HCT116 (cell line): ENCODE measurements around the gene ATRAID. TPM values are rescaled to one million over a fixed set of nuclear protein-coding genes. Genes with fewer than 3 reads are reported as not detected.
"Not testable (repeated sequence)": the region's sequence is repeated elsewhere in the genome, so short reads cannot be mapped to it uniquely, and the experiment has no call there.

Experiments
- ATAC-seq: fragments of 200-7000 bp; cut with Tn5 transposase; 2 replicates; pipeline ENCODE4 v1.9.1; 2020; ENCODE audit warnings: mild to moderate bottlenecking, moderate library complexity
- BruUV-seq: library from RNA; stranded (reverse); fragments of 400-500 nt; replicated peaks from 2 replicates; lab custom pipeline; 2021; lab: Mats Ljungman, UMichigan
- CTCF ChIA-PET: fragments of 300-600 bp; sonication (Branson Sonifier 250); formaldehyde crosslinking; loops from one replicate; lab custom pipeline; 2021; ENCODE audit warnings: antibody characterized with exemption; lab: Charles Lee
- POLR2A ChIA-PET: fragments of 300-600, 350-600 bp; sonication (Branson Sonifier 250); formaldehyde crosslinking; loops from one replicate; lab custom pipeline; 2021; ENCODE audit warnings: antibody characterized with exemption; lab: Charles Lee
- RAD21 ChIA-PET, 2 experiments: fragments of 300-600 bp; sonication (Branson Sonifier 250); formaldehyde crosslinking; loops; one replicate each; lab custom pipeline; 2023; ENCODE audit warnings: low total read pairs in 2 of 2; ENCODE audit not compliant: uncharacterized antibody in 2 of 2, unreplicated experiment in 2 of 2, low non-redundant PET in 1 of 2; lab: Charles Lee
- DNase-seq: peaks from one replicate; pipeline ENCODE4 v3.0.0-alpha.2; 2010; ENCODE audit warnings: low read depth, low spot score
- H2AFZ ChIP-seq: fragments of 200-600 bp; shearing (Covaris generic), sonication (generic); 2 replicates; pipeline ENCODE4 v1.6.1; 2017; ENCODE audit warnings: low read depth, mixed run types, mixed read lengths, antibody characterized with exemption, low read length; ENCODE audit not compliant: poor library complexity, severe bottlenecking
- H3K27ac ChIP-seq: 2 replicates; pipeline ENCODE4 v1.5.1; 2012; ENCODE audit warnings: low read depth, low read length
- H3K27me3 ChIP-seq: fragments of 200-600 bp; sonication (generic); 2 replicates; pipeline ENCODE4 v1.6.1; 2016; ENCODE audit warnings: mixed run types, low read length, mixed read lengths; ENCODE audit not compliant: insufficient read depth
- H3K36me3 ChIP-seq, 2 experiments: fragments of 200-500 bp in 1 of 2; fragments of 200-600 bp in 1 of 2; sonication (Bioruptor generic) in 1 of 2; sonication (generic) in 1 of 2; 2 replicates each; pipeline versions ENCODE4 v1.5.1 to v1.6.1; 2014 to 2016; ENCODE audit warnings: low read length in 2 of 2, inconsistent platforms in 1 of 2, mixed read lengths in 1 of 2, mixed run types in 1 of 2; ENCODE audit not compliant: insufficient read depth in 2 of 2, control insufficient read depth in 1 of 2
- H3K4me1 ChIP-seq, 2 experiments: fragments of 200-600 bp in 1 of 2; sonication (generic) in 1 of 2; 2 replicates each; pipeline versions ENCODE4 v1.5.1 to v1.6.1; 2012 to 2017; ENCODE audit warnings: low read length in 2 of 2, inconsistent platforms in 1 of 2, mild to moderate bottlenecking in 1 of 2, mixed read lengths in 1 of 2, mixed run types in 1 of 2, moderate library complexity in 1 of 2; ENCODE audit not compliant: insufficient read depth in 2 of 2, control insufficient read depth in 1 of 2
- H3K4me2 ChIP-seq: fragments of 200-600 bp; sonication (generic); 2 replicates; pipeline ENCODE4 v1.6.1; 2017; ENCODE audit warnings: mixed run types, low read length, mixed read lengths
- H3K4me3 ChIP-seq, 2 experiments: fragments of 200-600 bp in 1 of 2; sonication (generic) in 1 of 2; replicated peaks in 1 of 2; 2 replicates each; pipeline ENCODE4 v1.5.1; 2011 to 2016; ENCODE audit warnings: low read length in 2 of 2, control low read depth in 1 of 2, low read depth in 1 of 2, mild to moderate bottlenecking in 1 of 2, mixed read lengths in 1 of 2, mixed run types in 1 of 2
- H3K79me2 ChIP-seq: fragments of 200-600 bp; sonication (generic); 2 replicates; pipeline ENCODE4 v1.6.1; 2017; ENCODE audit warnings: mild to moderate bottlenecking, mixed run types, low read length, moderate library complexity, mixed read lengths; ENCODE audit not compliant: insufficient read depth
- H3K9ac ChIP-seq: fragments of 200-600 bp; sonication (generic); 2 replicates; pipeline ENCODE4 v1.6.1; 2016; ENCODE audit warnings: low read length, mixed read lengths
- H3K9me2 ChIP-seq: fragments of 200-600 bp; sonication (generic), shearing (Covaris generic); 2 replicates; pipeline ENCODE4 v1.6.1; 2017; ENCODE audit warnings: mixed run types, mild to moderate bottlenecking, moderate library complexity; ENCODE audit not compliant: insufficient read depth
- H3K9me3 ChIP-seq, 2 experiments: fragments of 200-500 bp in 1 of 2; fragments of 200-600 bp in 1 of 2; sonication (Bioruptor generic) in 1 of 2; sonication (generic) in 1 of 2; 2 replicates each; pipeline ENCODE4 v1.6.1; 2014 to 2017; ENCODE audit warnings: low read length in 2 of 2, mixed read lengths in 2 of 2, inconsistent platforms in 1 of 2, low read depth in 1 of 2, mild to moderate bottlenecking in 1 of 2, mixed run types in 1 of 2, moderate library complexity in 1 of 2; ENCODE audit not compliant: control insufficient read depth in 1 of 2, insufficient read depth in 1 of 2
- H4K20me1 ChIP-seq: fragments of 200-600 bp; sonication (generic), shearing (Covaris generic); 2 replicates; pipeline ENCODE4 v1.6.1; 2017; ENCODE audit warnings: mixed run types, mild to moderate bottlenecking, moderate library complexity; ENCODE audit not compliant: insufficient read depth
- ATF3 ChIP-seq: IDR thresholded peaks from 2 replicates; pipeline ENCODE4 v1.6.1; 2012
- CBX3 ChIP-seq: IDR thresholded peaks from 2 replicates; pipeline ENCODE4 v1.6.1; 2012; ENCODE audit warnings: low read depth
- ELF1 ChIP-seq: IDR thresholded peaks from 2 replicates; pipeline ENCODE4 v1.6.1; 2012; ENCODE audit warnings: low read depth, borderline replicate concordance
- EZH2 ChIP-seq: fragments of 200-600 bp; sonication (generic); IDR thresholded peaks from 2 replicates; pipeline ENCODE4 v1.6.1; 2017; ENCODE audit warnings: antibody characterized with exemption, mixed run types
- POLR2A ChIP-seq: IDR thresholded peaks from 2 replicates; pipeline ENCODE4 v1.7.0; 2011; ENCODE audit warnings: borderline replicate concordance; ENCODE audit not compliant: insufficient read depth, insufficient read length; ENCODE audit errors: extremely low read depth
- SP1 ChIP-seq: IDR thresholded peaks from 2 replicates; pipeline ENCODE4 v1.6.1; 2012; ENCODE audit warnings: low read depth
- SRF ChIP-seq: IDR thresholded peaks from 2 replicates; pipeline ENCODE4 v1.6.1; 2012; ENCODE audit warnings: low read depth
- TCF7L2 ChIP-seq: IDR thresholded peaks from 2 replicates; pipeline ENCODE4 v1.7.0; 2011; ENCODE audit warnings: borderline replicate concordance, inconsistent platforms; ENCODE audit not compliant: insufficient read depth, insufficient read length; ENCODE audit errors: extremely low read depth
- ZBTB33 ChIP-seq: IDR thresholded peaks from 2 replicates; pipeline ENCODE4 v1.6.1; 2011; ENCODE audit warnings: mild to moderate bottlenecking, low read length, moderate library complexity; ENCODE audit not compliant: insufficient replicate concordance; ENCODE audit errors: extremely low read depth
- intact Hi-C: fragments of 100-400 bp; cut with micrococcal nuclease; formaldehyde crosslinking; loops from 2 replicates; pipeline ENCODE4 v1.10.0; 2022
- total RNA-seq: library from RNA; stranded (reverse); gene quantifications from one replicate; pipeline ENCODE4 v1.2.1, GENCODE V29; 2021; ENCODE audit not compliant: unreplicated experiment

The ATRAID gene
- total RNA-seq, 1 experiment from 2014 or later: 93.6 TPM

- H3K9me3 ChIP-seq, H3K9me2 ChIP-seq, BruUV-seq, H3K27ac ChIP-seq, H3K4me1 ChIP-seq, H3K4me3 ChIP-seq, DNase-seq, H4K20me1 ChIP-seq, POLR2A ChIA-PET, RAD21 ChIA-PET, H3K79me2 ChIP-seq, H3K27me3 ChIP-seq, CTCF ChIA-PET, ATAC-seq, H3K9ac ChIP-seq, H3K4me2 ChIP-seq, H2AFZ ChIP-seq: not testable (repeated sequence)
- intact Hi-C loops: loop anchor here (10.0 kb wide), 1 partner anchor 233 kb away; no protein-coding TSS in a partner anchor
- peaks cover 4 to 19% of the 10 kb centered on the region in 2 experiments; a peak in 1 of 4 replicates for H3K36me3 ChIP-seq
Observed at GRCh38 chr2:27198068-27198467, 13.8 kb upstream of the ATRAID start.

GRCh38 chr2:27198627-27199026 lies 13.2 kb upstream of the ATRAID start:
- Histone ChIP-seq H3K27me3 (no peaks in the 10 kb centered on the region), H3K9me3 (no peaks in the 10 kb centered on the region), H2AFZ (no peak overlapping the region), H4K20me1 (no peaks in the 10 kb centered on the region), H3K79me2 (no peaks in the 10 kb centered on the region), H3K4me3 (no peak overlapping the region), H3K4me2 (no peak overlapping the region), H3K4me1 (no peaks in the 10 kb centered on the region), H3K9me2 (no peaks in the 10 kb centered on the region), H3K36me3 (peaks cover 6 to 25% of the 10 kb centered on the region in 2 experiments; a peak in 1 of 4 replicates), H3K9ac (no peak overlapping the region), H3K27ac (no peak overlapping the region)
- ChIA-PET CTCF (no interaction called here), POLR2A (no interaction called here), RAD21 (no interaction called here)
- peak; percentile 37; the same call in 1 of the 2 replicates for ATAC-seq
- intact Hi-C loops: loop anchor here (10.0 kb wide), 1 partner anchor 234 kb away; no protein-coding TSS in a partner anchor
- BruUV-seq: no TSS peak
- TF ChIP-seq ATF3 (no peak), TCF7L2 (no peak), CBX3 (no peak), ELF1 (no peak), ZBTB33 (no peak), SRF (no peak), EZH2 (no peak), SP1 (no peak), POLR2A (no peak)
- no peak for DNase-seq
